Measurements from ENCODE around the gene MRPL27.
"Not testable (repeated sequence)": the region's sequence is repeated elsewhere in the genome, so short reads cannot be mapped to it uniquely, and the experiment has no call there.

Gene MRPL27

DNA sequence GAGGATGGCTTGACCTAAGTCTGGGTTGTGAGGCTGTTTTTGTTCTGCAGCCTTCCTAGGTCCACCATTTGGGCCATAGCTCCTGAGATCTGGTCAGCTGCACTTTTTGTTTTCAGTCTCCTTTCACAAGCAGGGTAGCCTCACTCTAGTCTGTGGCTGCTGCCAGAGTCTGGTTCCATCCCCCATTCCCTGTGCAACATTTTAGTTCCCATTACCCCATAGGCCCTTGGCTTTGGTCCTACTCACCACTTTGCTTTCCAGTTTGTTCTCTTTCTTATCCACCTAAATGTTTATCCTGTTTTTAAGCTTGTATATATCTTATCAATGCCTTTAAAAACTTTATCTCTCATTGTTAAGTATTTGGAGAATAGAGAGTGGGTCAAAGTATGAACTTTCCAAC, 33.6 kb downstream of the MRPL27 start:
- no peak for DNase-seq

DNA sequence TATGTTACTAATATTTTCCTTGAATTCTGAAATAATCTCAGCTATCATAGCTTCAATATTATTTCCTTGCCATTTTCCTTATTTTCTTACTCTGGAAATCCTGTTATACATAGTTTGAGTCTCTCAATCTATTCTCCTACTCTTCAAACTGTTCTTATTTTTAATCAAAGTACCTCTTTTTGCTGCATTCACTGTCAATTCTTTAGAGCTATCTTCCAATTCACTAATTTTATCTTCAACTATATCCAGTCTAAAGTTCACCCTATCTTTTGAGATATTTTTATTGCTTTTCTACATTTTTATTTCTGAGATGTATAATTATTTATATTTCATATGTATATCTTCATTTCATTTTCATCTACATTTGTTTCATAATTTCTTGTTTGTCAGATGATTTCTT, 34.3 kb downstream of the MRPL27 start:
- DNase-seq: no peak

DNA sequence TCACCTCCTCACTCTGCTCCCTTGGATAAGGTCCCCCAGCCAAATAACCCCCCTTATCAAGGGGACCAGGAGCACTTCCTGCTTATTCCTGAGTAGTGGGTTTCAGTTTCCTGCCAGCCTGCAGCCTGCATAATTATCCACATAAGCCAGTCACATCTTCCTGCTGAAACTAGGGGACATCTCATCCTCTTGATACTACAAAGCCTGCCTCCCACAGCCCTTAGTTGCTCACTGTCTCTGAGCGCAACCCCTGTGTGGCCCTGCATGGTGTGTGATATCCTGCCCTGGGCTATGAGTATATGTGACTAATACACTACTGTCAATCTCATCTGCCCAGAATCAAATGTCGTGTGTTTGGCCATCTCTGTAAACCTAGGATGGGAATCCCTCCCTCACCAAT, 35.0 kb downstream of the MRPL27 start:
- no peak for DNase-seq

GRCh38 chr17:50333291-50334057, 39.5 kb downstream of the MRPL27 start:
- not testable (repeated sequence) for DNase-seq

DNA sequence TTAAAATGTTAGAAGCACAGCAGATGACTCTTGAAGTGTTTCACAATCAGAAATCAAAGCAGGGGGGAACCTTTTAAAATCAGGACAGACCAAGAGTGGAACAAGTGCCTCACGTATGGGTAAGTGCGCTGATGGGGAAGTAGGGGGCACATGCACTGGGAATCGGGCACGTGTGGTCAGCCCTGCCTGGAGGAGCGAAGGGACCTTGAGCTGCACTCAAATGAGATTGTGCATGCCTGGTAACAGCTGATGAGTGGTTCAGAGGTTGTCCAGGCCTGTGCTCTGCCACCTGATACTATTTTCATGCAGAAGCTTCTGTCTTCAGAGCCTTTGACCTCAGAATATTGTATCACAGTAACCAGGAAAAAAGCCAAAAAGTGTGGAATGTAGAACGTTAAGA, 40.8 kb downstream of the MRPL27 start:
- DNase-seq: no peak

DNA sequence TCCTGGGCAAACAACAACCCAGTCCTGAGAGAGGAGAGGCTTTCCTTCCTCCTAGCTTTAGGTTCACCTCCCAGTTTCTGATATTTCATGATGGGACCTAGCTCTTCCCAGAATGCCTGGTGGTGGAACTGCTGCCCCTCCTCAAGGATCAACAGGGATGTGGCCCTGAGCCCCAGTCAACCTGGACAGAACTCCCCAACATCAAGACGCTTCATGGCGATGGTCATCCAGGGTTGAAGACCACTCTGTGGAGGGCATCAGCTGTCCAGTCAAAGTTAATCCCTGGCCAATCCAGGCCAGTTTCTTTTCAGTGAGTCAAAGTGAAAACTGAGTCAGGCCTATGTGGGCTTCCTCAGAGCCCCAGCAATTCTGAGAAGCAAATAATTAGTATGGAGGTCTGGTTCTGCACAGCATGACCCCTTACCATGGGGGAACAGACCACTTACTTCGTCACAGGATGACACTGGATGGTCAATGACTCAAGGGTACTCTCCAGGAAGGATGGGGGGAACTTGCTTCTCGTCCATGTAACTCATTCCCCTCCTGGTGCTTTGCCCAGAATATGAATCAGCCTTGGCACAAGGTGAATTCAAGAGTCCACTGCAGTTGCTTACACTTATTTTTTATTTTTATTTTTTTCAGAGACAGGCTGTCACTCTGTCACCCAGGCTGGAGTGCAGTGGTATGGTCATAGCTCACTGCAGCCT, 41.7 kb downstream of the MRPL27 start:
- DNase-seq: no peak

GRCh38 chr17:50330151-50330775, 42.7 kb downstream of the MRPL27 start:
- DNase-seq: no peak

DNA sequence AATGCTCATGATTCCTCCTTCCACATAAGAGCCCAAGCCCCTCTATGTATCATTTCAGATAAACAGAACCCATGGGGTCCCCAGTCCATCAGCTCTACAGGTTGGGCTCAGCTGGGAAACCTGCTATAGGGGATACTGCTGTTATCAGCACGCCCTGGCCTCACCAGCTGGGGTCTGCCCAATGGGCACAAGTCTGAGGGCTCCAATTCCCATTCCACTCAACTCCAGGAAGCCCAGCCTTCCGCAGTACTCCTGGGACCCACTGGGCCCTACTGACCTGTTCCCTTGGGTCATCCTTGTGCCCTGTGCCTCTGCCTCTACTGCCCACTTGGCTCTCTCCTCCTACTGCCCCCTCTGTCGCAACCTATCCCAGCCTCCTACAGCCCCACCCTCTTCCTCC, 43.3 kb downstream of the MRPL27 start:
- no peak for DNase-seq

DNA sequence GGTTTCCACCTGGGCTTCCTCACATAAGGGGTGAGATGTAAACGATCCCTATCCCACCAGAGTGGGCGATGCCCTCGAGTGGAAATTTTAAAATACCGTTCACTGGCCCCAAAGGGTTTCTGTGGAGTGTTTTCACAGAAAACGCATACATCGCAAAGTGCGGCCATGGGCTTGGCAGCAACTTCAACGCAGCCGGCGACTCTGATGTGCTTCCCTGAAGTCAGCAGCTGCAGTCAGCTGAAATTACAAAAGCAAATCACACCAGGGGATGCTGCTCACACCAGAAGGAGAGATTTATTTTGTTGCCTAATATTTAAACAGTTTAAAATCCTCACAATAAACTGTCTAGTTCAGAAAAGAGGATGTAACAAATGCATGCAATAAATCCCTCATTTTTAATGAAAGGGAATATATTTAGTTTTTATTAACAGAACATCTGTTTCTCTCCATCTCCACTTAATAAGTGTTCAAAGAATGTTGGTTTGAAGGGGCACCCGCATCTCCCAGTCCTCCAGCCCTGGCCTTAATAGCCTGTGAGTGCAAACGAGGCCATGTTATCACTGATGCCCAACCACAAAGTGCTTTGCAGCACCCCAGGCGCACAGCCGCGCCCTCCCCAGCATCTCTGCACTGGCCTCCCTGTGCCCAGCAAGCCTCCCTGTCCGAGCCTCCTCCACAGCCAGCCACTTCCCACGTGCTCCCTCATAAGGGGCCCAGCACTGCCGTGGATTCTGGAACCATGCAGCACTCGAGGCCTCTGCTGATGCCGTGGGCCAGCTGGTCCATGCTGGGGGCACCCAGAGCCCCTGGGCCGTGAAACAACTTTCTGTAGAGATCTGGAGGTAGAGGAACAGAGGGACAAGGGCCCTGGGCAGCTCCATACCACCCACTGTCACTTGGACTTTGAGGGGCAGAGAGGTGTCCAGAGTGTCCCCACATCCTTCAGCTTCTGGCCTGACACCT, 44.3 kb downstream of the MRPL27 start:
- DNase-seq: no peak

- DNase-seq: no peak
Measured at GRCh38 chr17:50326831-50327364, 46.1 kb downstream of the MRPL27 start.

GRCh38 chr17:50325906-50326305, 47.1 kb downstream of the MRPL27 start:
- no peak for DNase-seq

GRCh38 chr17:50323060-50323459, 49.9 kb downstream of the MRPL27 start:
- no peak for DNase-seq

- no peak for DNase-seq
Measured at GRCh38 chr17:50322271-50322670, 50.7 kb downstream of the MRPL27 start.

GRCh38 chr17:50319306-50320004, 53.5 kb downstream of the MRPL27 start:
- DNase-seq: no peak

DNA sequence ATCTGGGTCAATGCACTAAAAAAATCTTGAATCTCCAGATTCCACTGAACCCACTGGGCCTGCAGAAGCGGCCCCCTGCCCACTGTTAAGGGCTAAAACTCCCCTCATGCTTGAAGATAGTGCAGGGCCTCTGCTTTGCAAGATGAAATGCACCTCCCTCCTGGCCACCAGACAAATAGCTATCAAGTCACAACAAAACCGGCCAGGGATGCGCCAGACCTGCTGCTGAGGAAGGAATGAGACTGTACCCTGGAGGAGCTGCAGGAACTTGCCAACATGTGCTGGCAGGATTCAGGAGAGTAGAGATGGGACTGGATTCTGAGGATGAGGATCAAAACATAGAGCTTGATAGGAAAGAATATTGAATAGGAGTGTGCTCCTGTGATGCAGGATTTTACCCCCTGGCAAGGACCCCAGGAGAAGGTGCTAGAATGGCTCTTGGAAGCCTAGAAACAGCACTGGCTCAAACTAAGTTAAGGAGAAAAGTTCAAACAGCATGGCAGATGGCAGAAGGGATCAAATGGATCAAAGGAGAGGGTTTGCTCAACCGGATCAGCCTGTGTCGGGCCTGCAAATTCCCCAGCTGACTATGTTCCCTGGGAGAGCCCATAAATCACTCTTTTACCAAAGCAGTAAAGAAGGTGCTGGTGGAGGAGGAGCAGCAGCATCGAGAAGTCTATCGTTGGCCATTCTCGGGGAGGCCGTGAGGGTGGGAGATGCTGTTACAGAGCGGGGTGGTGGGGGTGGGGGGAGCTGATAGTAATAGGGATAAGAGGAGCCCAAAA, 54.3 kb downstream of the MRPL27 start:
- DNase-seq: no peak

Measured in NCI-H1417 treated with DMSO at 0.1 percent for 48 hours (cell line).